GM12878 (cell line): Measurements from ENCODE around the gene CARD11. TPM values are rescaled to one million over a fixed set of nuclear protein-coding genes. Genes with fewer than 3 reads are reported as not detected.

Source experiments
- ATAC-seq: fragments of 200-7000 bp; cut with Tn5 transposase; 3 replicates; pipeline ENCODE4 v1.9.1; 2020; ENCODE audit warnings: mild to moderate bottlenecking, moderate library complexity
- BruUV-seq: library from RNA; stranded (reverse); fragments of 400-500 nt; replicated peaks from 2 replicates; lab custom pipeline; 2021; lab: Mats Ljungman, UMichigan
- CTCF ChIA-PET: fragments of 300-600 bp; sonication (Branson Sonifier 250); formaldehyde crosslinking; extraction: SDS; loops from one replicate; lab custom pipeline; 2021; ENCODE audit warnings: inconsistent platforms; lab: Yijun Ruan, JAX
- POLR2A ChIA-PET: fragments of 350-600 bp; formaldehyde crosslinking; extraction: SDS; loops from one replicate; lab custom pipeline; 2021; ENCODE audit warnings: inconsistent platforms; lab: Charles Lee
- RAD21 ChIA-PET: fragments of 300-600 bp; sonication (Branson Sonifier 250); formaldehyde crosslinking; loops from one replicate; lab custom pipeline; 2023; ENCODE audit warnings: antibody characterized with exemption; ENCODE audit not compliant: unreplicated experiment; lab: Charles Lee
- SMC1A ChIA-PET: fragments of 300-600 bp; sonication (Branson Sonifier 250); formaldehyde crosslinking; loops from one replicate; lab custom pipeline; 2023; ENCODE audit not compliant: unreplicated experiment, uncharacterized antibody; lab: Charles Lee
- DNase-seq: peaks from one replicate; pipeline ENCODE4 v3.0.0-alpha.2; 2011; ENCODE audit warnings: low read depth, low spot score
- FAIRE-seq: peaks from 3 replicates; lab custom pipeline; 2011; peaks lifted over from hg19 to GRCh38; lab: Jason Lieb, UNC
- H2AFZ ChIP-seq: 2 replicates; pipeline ENCODE4 v1.6.0; 2011; ENCODE audit warnings: low read depth, low read length, control low read depth; ENCODE audit not compliant: control insufficient read depth
- H3K27ac ChIP-seq: 2 replicates; pipeline ENCODE4 v1.5.1; 2011; ENCODE audit warnings: control low read depth; ENCODE audit not compliant: control insufficient read depth, insufficient read depth
- H3K27me3 ChIP-seq, 2 experiments: replicated peaks in 1 of 2; 2 replicates each; pipeline versions ENCODE4 v1.6.0 to v1.6.1; 2011; ENCODE audit warnings: low read length in 1 of 2; ENCODE audit not compliant: control insufficient read depth in 2 of 2, insufficient read depth in 2 of 2
- H3K36me3 ChIP-seq, 2 experiments: 2 replicates each; pipeline ENCODE4 v1.5.1; 2011; ENCODE audit warnings: low read length in 1 of 2; ENCODE audit not compliant: control insufficient read depth in 2 of 2, insufficient read depth in 2 of 2
- H3K4me1 ChIP-seq: 2 replicates; pipeline ENCODE4 v1.6.1; 2011; ENCODE audit warnings: mild to moderate bottlenecking, low read length, moderate library complexity, mixed read lengths; ENCODE audit not compliant: control insufficient read depth, insufficient read depth
- H3K4me2 ChIP-seq: 2 replicates; pipeline ENCODE4 v1.6.0; 2011; ENCODE audit warnings: control low read depth; ENCODE audit not compliant: control insufficient read depth, insufficient read depth
- H3K4me3 ChIP-seq: fragments of 200-600 bp; sonication (generic); 2 replicates; pipeline ENCODE4 v1.5.1; 2016
- H3K79me2 ChIP-seq: 2 replicates; pipeline ENCODE4 v1.6.0; 2011; ENCODE audit warnings: low read length; ENCODE audit not compliant: control insufficient read depth, insufficient read depth
- H3K9ac ChIP-seq: 2 replicates; pipeline ENCODE4 v1.8.0; 2011; ENCODE audit warnings: low read length, control low read depth, mixed read lengths; ENCODE audit not compliant: control insufficient read depth, insufficient read depth
- H3K9me3 ChIP-seq: replicated peaks from 3 replicates; pipeline ENCODE4 v1.5.1; 2011; ENCODE audit warnings: mild to moderate bottlenecking, low read length; ENCODE audit not compliant: control insufficient read depth, insufficient read depth
- H4K20me1 ChIP-seq: 2 replicates; pipeline ENCODE4 v1.6.0; 2011; ENCODE audit not compliant: control insufficient read depth, insufficient read depth
- BHLHE40 ChIP-seq, 2 experiments: fragments of 450-650 bp in 1 of 2; IDR thresholded peaks; 2 replicates each; pipeline ENCODE4 v1.6.1; 2011 to 2017; ENCODE audit warnings: low read depth in 2 of 2, borderline replicate concordance in 1 of 2, improper control_type of control experiment in 1 of 2, low read length in 1 of 2, mild to moderate bottlenecking in 1 of 2
- CBFB ChIP-seq: IDR thresholded peaks from 2 replicates; pipeline ENCODE4 v1.6.1; 2016; ENCODE audit warnings: antibody characterized with exemption, low read depth
- RCOR1 ChIP-seq: conservative IDR thresholded peaks from 2 replicates; pipeline ENCODE4 v1.6.1; 2012; ENCODE audit warnings: low read depth, low read length, improper control_type of control experiment
- SKIL ChIP-seq: fragments of 450-650 bp; IDR thresholded peaks from 2 replicates; pipeline ENCODE4 v1.6.1; 2017; ENCODE audit warnings: mild to moderate bottlenecking, low read depth, inconsistent platforms; ENCODE audit not compliant: poor library complexity, severe bottlenecking
- ZBED1 ChIP-seq: IDR thresholded peaks from 2 replicates; pipeline ENCODE4 v1.6.1; 2016; ENCODE audit warnings: borderline replicate concordance
- WGBS: methylation state at CpG from one replicate; pipeline ENCODE4 v1.1.6; 2016; ENCODE audit warnings: low lambda C conversion rate; ENCODE audit not compliant: insufficient replicate concordance, insufficient coverage; ENCODE audit errors: missing lambda C conversion rate; 5-methylcytosine and 5-hydroxymethylcytosine counted together
- in situ Hi-C: fragments of 300-500 bp; cut with MboI; formaldehyde crosslinking; loops from 9 replicates; pipeline ENCODE4 v1.14.3; 2018; ENCODE audit warnings: mixed read lengths
- intact Hi-C: fragments of 100-400 bp; cut with micrococcal nuclease; formaldehyde crosslinking; loops from one replicate; pipeline ENCODE4 v1.14.2; 2022; ENCODE audit not compliant: unreplicated experiment
- polyA plus RNA-seq, 11 experiments: library from polyadenylated mRNA; depleted of rRNA in 4 of 11; unstranded in 6 of 11; stranded (reverse) in 5 of 11; fragments of >200 nt; fragmentation: Nextera tagmentation in 4 of 11; fragmentation: Illumina TruSeq in 1 of 11; extraction: Ambion mirVana in 4 of 11; extraction: Trizol in 1 of 11; gene quantifications; 1 replicate in 1 of 11; 2 replicates in 10 of 11; pipeline versions ENCODE4 v1.2.1 to v1.2.3, GENCODE V29; 2011 to 2016; ENCODE audit warnings: inconsistent platforms in 2 of 11, missing spikeins in 2 of 11, low read depth in 1 of 11
- total RNA-seq, 4 experiments: library from RNA; depleted of rRNA in 3 of 4; stranded (reverse); fragments of >200 nt in 3 of 4; fragmentation: Illumina TruSeq in 1 of 4; extraction: Trizol in 1 of 4; gene quantifications; 2 replicates each; pipeline versions ENCODE4 v1.2.1 to v1.2.3, GENCODE V29; 2013 to 2021
- TF ChIP-seq, protein P1 (sequence below): fragments of 450-650 bp; IDR thresholded peaks from 2 replicates; pipeline ENCODE4 v1.6.1; 2016; ENCODE audit warnings: mild to moderate bottlenecking
- TF ChIP-seq, protein P2 (sequence below): fragments of 450-650 bp; IDR thresholded peaks from 2 replicates; pipeline ENCODE4 v1.6.1; 2016; ENCODE audit warnings: mild to moderate bottlenecking
- TF ChIP-seq, protein P3 (sequence below): fragments of 450-650 bp; IDR thresholded peaks from 2 replicates; pipeline ENCODE4 v1.6.1; 2018; ENCODE audit warnings: mild to moderate bottlenecking, low read depth, moderate library complexity; ENCODE audit not compliant: partially characterized antibody

The CARD11 gene
- total and polyA plus RNA-seq, 10 of the 15 experiments (the other 5 are each of a cell fraction or from before 2014, with no cell fraction given) = 0.27 to 72.0 (median 28.4) TPM

GRCh38 chr7:2922866-2923265, 120.8 kb downstream of the CARD11 start:
- FAIRE-seq (no peak), DNase-seq (no peak), ATAC-seq (no peak)
- ChIA-PET SMC1A (no interaction called here), RAD21 (no interaction called here), CTCF (no interaction called here), POLR2A (interaction anchor here (0.5 kb wide), 1 partner anchor 30 kb away, joined by 3 read pairs; no protein-coding TSS in a partner anchor)
- H3K27me3 ChIP-seq = no peaks in the 10 kb centered on the region
- no peaks in the 10 kb centered on the region; the same call in 2 of the 3 replicates for H3K9me3 ChIP-seq
- 85% methylated on average over 15 of the region's 15 CpGs for WGBS
- no peaks in the 10 kb centered on the region for H3K79me2 ChIP-seq
- no peaks in the 10 kb centered on the region for H3K4me1 ChIP-seq
- H3K36me3 ChIP-seq = peaks cover 7 to 17% of the 10 kb centered on the region in 2 experiments
- H4K20me1 ChIP-seq = no peaks in the 10 kb centered on the region
- TF ChIP-seq ZBED1 (no peak), CBFB (no peak), BHLHE40 (IDR thresholded peaks at IDR 0.05; ENCODE audit: borderline replicate concordance in 1 of 2, low read depth in 2 of 2, low read length in 1 of 2) (no peak), SKIL (no peak), RCOR1 (no peak)
- TF ChIP-seq, protein P1, sequence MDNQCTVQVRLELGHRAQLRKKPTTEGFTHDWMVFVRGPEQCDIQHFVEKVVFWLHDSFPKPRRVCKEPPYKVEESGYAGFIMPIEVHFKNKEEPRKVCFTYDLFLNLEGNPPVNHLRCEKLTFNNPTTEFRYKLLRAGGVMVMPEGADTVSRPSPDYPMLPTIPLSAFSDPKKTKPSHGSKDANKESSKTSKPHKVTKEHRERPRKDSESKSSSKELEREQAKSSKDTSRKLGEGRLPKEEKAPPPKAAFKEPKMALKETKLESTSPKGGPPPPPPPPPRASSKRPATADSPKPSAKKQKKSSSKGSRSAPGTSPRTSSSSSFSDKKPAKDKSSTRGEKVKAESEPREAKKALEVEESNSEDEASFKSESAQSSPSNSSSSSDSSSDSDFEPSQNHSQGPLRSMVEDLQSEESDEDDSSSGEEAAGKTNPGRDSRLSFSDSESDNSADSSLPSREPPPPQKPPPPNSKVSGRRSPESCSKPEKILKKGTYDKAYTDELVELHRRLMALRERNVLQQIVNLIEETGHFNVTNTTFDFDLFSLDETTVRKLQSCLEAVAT = no peak
- TF ChIP-seq, protein P2, sequence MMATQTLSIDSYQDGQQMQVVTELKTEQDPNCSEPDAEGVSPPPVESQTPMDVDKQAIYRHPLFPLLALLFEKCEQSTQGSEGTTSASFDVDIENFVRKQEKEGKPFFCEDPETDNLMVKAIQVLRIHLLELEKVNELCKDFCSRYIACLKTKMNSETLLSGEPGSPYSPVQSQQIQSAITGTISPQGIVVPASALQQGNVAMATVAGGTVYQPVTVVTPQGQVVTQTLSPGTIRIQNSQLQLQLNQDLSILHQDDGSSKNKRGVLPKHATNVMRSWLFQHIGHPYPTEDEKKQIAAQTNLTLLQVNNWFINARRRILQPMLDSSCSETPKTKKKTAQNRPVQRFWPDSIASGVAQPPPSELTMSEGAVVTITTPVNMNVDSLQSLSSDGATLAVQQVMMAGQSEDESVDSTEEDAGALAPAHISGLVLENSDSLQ = no peak
- TF ChIP-seq, protein P3, sequence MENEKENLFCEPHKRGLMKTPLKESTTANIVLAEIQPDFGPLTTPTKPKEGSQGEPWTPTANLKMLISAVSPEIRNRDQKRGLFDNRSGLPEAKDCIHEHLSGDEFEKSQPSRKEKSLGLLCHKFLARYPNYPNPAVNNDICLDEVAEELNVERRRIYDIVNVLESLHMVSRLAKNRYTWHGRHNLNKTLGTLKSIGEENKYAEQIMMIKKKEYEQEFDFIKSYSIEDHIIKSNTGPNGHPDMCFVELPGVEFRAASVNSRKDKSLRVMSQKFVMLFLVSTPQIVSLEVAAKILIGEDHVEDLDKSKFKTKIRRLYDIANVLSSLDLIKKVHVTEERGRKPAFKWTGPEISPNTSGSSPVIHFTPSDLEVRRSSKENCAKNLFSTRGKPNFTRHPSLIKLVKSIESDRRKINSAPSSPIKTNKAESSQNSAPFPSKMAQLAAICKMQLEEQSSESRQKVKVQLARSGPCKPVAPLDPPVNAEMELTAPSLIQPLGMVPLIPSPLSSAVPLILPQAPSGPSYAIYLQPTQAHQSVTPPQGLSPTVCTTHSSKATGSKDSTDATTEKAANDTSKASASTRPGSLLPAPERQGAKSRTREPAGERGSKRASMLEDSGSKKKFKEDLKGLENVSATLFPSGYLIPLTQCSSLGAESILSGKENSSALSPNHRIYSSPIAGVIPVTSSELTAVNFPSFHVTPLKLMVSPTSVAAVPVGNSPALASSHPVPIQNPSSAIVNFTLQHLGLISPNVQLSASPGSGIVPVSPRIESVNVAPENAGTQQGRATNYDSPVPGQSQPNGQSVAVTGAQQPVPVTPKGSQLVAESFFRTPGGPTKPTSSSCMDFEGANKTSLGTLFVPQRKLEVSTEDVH = no peak
- no peak overlapping the region for H3K9ac ChIP-seq
- H2AFZ ChIP-seq = no peak overlapping the region
- H3K4me3 ChIP-seq = no peak overlapping the region
- no peak overlapping the region for H3K4me2 ChIP-seq
- in situ Hi-C loops = no loop called here
- no peak overlapping the region for H3K27ac ChIP-seq
- intact Hi-C loops = no loop called here
- no TSS peak for BruUV-seq
